Right lobe of liver (tissue), 6 donors: ENCODE results near the gene DHFR2. TPM values are rescaled to one million over a fixed set of nuclear protein-coding genes. Genes with fewer than 3 reads are reported as not detected.
"Not testable (repeated sequence)": the region's sequence is repeated elsewhere in the genome, so short reads cannot be mapped to it uniquely, and the experiment has no call there.

Experiments
- ATAC-seq, 4 donors: fragments of 200-7000 bp; cut with Tn5 transposase; one replicate each; pipeline ENCODE4 v1.9.1; 2020; ENCODE audit warnings: mild to moderate bottlenecking in 4 of 4, moderate library complexity in 4 of 4
- DNase-seq, 3 donors: peaks; one replicate each; pipeline ENCODE4 v3.0.0-alpha.2; 2020
- H3K27ac ChIP-seq, 3 donors: fragments of 200-600 bp; one replicate each; pipeline ENCODE4 v1.8.0; 2022
- H3K27me3 ChIP-seq, 2 donors: fragments of 200-600 bp; one replicate each; pipeline ENCODE4 v1.8.0; 2022
- H3K36me3 ChIP-seq, 4 donors: fragments of 200-600 bp; sonication (generic) in 1 of 4; one replicate each; pipeline versions ENCODE4 v1.5.1 to v1.8.0; 2017 to 2022; ENCODE audit warnings: control low read depth in 1 of 4
- H3K4me1 ChIP-seq, 4 donors: fragments of 200-600 bp; sonication (generic) in 1 of 4; one replicate each; pipeline versions ENCODE4 v1.5.1 to v1.8.0; 2017 to 2022; ENCODE audit warnings: control low read depth in 1 of 4
- H3K4me3 ChIP-seq, 3 donors: fragments of 200-600 bp; one replicate each; pipeline ENCODE4 v1.8.0; 2022
- H3K9me3 ChIP-seq, 4 donors: fragments of 200-600 bp; sonication (generic) in 1 of 4; one replicate each; pipeline versions ENCODE4 v1.5.1 to v1.8.0; 2017 to 2022; ENCODE audit warnings: control low read depth in 1 of 4
- POLR2A ChIP-seq: fragments of 450-650 bp; IDR thresholded peaks from one replicate; pipeline ENCODE4 v1.6.1; 2017; ENCODE audit warnings: antibody characterized with exemption, mild to moderate bottlenecking
- WGBS: methylation state at CpG from one replicate; pipeline ENCODE4 v1.1.6; 2018; ENCODE audit warnings: low coverage, low lambda C conversion rate; ENCODE audit not compliant: insufficient coverage; ENCODE audit errors: missing lambda C conversion rate; 5-methylcytosine and 5-hydroxymethylcytosine counted together
- intact Hi-C, 2 donors: fragments of 100-400 bp; cut with DNase I; formaldehyde crosslinking; loops; one replicate each; pipeline versions ENCODE4 v1.11.2 to v1.14.1; 2022
- total RNA-seq, 6 experiments: library from RNA; depleted of rRNA in 2 of 6; stranded (reverse); fragments of >200 nt in 2 of 6; fragmentation: NEBNext Ultra II Directional in 3 of 6; extraction: Animal tissue kit (Norgen Biotek cat#: 25700) in 3 of 6; gene quantifications; one replicate each; pipeline versions ENCODE4 v1.1.0 to v1.2.4, GENCODE V29; 2016 to 2023
- TF ChIP-seq, protein P1 (sequence below), 4 donors: fragments of 200-600 bp in 3 of 4; fragments of 450-650 bp in 1 of 4; IDR thresholded peaks; one replicate each; pipeline versions ENCODE4 v1.5.1 to v1.8.0; 2016 to 2022; ENCODE audit warnings: antibody characterized with exemption in 4 of 4, mild to moderate bottlenecking in 2 of 4
- donor health status: DM: no; HTN: yes; CAD: no.
- donor health status: DM: no; HTN: no; CAD: no.
- donor health status: DM: no; HTN: no; CAD: no.
- donor health status: DM: no; HTN: yes; CAD: no.
- donor health status: DM: no; HTN: yes; CAD: no.

The DHFR2 gene
- total RNA-seq, 6 experiments from 2014 or later = 3.3 to 5.7 (median 4.1) TPM

DNA sequence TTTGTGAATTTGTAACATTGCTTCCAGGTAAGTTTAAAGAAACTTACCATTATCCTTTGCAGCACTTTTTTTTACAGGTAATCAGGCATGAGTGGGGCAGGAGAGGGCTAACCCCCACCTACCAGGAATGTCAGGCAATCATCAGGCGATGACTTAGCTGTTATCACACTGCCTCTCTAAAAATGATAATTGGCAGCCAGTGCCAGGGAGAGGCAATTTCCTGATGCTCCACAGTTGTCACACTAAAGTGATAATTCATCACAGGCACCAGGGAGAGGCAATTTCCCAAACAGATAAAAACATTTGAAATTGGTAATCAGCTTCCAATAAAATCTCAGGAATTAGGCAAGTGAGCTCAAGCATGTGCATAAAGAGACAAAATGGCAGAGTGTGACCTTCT is 26.4 kb upstream of the DHFR2 start:
- H3K27ac ChIP-seq = no peak overlapping the region
- no peak overlapping the region for H3K4me3 ChIP-seq
- no peak for DNase-seq
- TF ChIP-seq, protein P1, sequence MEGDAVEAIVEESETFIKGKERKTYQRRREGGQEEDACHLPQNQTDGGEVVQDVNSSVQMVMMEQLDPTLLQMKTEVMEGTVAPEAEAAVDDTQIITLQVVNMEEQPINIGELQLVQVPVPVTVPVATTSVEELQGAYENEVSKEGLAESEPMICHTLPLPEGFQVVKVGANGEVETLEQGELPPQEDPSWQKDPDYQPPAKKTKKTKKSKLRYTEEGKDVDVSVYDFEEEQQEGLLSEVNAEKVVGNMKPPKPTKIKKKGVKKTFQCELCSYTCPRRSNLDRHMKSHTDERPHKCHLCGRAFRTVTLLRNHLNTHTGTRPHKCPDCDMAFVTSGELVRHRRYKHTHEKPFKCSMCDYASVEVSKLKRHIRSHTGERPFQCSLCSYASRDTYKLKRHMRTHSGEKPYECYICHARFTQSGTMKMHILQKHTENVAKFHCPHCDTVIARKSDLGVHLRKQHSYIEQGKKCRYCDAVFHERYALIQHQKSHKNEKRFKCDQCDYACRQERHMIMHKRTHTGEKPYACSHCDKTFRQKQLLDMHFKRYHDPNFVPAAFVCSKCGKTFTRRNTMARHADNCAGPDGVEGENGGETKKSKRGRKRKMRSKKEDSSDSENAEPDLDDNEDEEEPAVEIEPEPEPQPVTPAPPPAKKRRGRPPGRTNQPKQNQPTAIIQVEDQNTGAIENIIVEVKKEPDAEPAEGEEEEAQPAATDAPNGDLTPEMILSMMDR (IDR thresholded peaks at IDR 0.05) = no peak
- TF ChIP-seq POLR2A = no peak
- no peaks in the 10 kb centered on the region for H3K36me3 ChIP-seq
- intact Hi-C loops = no loop called here
- 100% methylated on average over 1 of the region's 1 CpG for WGBS
- no peaks in the 10 kb centered on the region for H3K27me3 ChIP-seq
- no peaks in the 10 kb centered on the region for H3K9me3 ChIP-seq
- no peaks in the 10 kb centered on the region for H3K4me1 ChIP-seq
- no peak for ATAC-seq

DNA sequence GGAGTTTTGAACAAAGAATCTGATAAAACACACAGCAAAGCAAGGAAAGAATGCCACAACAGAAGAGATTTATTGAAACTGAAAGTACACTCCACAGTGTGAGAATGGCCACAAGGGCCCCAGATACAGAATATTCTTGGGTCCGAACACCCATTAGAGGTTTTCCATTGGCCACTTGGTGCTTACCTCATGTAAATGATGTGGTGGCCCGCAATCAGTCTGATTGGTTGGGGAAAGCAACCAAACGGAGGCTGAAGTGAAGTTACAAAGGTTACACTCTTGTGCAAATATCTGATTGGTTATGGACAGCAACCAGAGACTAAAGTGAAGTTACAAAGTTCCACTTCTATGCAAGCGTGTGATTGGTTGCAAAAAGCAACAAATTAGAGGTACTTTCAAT is 20.5 kb upstream of the DHFR2 start:
- H3K4me3 ChIP-seq = no peak overlapping the region
- no peaks in the 10 kb centered on the region for H3K4me1 ChIP-seq
- DNase-seq (no peak), ATAC-seq (peak in 2 of 4 donors; percentile 51 to 60)
- intact Hi-C loops = no loop called here
- no peaks in the 10 kb centered on the region for H3K36me3 ChIP-seq
- no peak overlapping the region for H3K27ac ChIP-seq
- no peak for TF ChIP-seq POLR2A
- TF ChIP-seq, protein P1 (IDR thresholded peaks at IDR 0.05) = no peak
- 53% methylated on average over 4 of the region's 4 CpGs for WGBS
- no peaks in the 10 kb centered on the region for H3K27me3 ChIP-seq
- no peaks in the 10 kb centered on the region for H3K9me3 ChIP-seq

DNA sequence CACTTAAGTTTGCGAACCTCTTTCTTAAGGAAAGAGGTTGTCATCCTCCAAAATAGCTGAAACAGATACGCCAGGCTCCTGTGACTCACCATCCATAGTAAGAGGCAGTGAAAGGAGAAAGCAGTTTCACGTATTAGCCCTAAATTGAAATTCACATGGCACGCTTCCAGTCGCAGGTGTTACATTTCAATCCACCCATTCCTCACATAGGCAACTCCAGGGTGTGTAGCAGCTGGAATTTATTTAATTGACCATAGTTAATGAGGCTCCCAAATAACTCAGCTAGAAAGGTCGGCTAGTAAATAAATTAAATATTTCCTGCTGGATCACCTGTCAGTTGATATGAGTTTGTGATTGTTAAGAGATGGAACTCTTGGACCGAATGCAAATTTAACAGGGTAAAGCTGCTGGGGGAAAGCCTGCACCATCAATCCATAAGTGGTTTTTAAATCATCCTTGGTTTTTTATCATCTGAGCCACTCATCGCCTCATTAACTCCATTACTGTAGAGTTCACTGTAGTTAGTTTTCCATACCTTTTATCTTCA is 19.7 kb upstream of the DHFR2 start:
- no peaks in the 10 kb centered on the region for H3K4me1 ChIP-seq
- intact Hi-C loops = no loop called here
- 88% methylated on average over 7 of the region's 8 CpGs for WGBS
- H3K36me3 ChIP-seq = no peaks in the 10 kb centered on the region
- H3K27ac ChIP-seq = no peak overlapping the region
- H3K27me3 ChIP-seq = no peaks in the 10 kb centered on the region
- DNase-seq = no peak
- H3K4me3 ChIP-seq = no peak overlapping the region
- ATAC-seq = no peak
- TF ChIP-seq POLR2A = no peak
- TF ChIP-seq, protein P1 (IDR thresholded peaks at IDR 0.05) = no peak
- H3K9me3 ChIP-seq = no peaks in the 10 kb centered on the region

DNA sequence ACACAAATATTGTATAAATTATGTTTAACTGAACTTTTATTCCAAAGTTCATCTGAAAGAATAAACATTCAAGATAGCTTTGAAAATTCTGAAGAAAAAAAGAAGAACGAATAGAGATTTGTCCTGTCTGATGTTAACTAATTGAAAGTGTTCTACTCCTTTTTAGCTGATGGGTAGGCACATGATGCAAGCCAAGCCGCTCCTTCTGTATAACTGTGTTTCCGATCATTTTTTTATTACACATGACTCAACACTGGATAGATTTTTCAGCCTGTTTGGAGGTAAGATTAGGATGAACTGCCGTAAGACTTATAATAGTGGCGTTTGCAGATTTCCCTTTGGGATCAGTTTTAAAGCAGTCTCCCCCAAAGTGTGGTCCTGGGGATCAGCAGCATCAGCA is 19.2 kb upstream of the DHFR2 start:
- no peaks in the 10 kb centered on the region for H3K9me3 ChIP-seq
- no peaks in the 10 kb centered on the region for H3K36me3 ChIP-seq
- no peak overlapping the region for H3K27ac ChIP-seq
- no peak overlapping the region for H3K4me3 ChIP-seq
- 89% methylated on average over 5 of the region's 5 CpGs for WGBS
- no peak for TF ChIP-seq POLR2A
- TF ChIP-seq, protein P1 (IDR thresholded peaks at IDR 0.05) = no peak
- ATAC-seq = no peak
- no peaks in the 10 kb centered on the region for H3K27me3 ChIP-seq
- DNase-seq = no peak
- intact Hi-C loops = no loop called here
- no peaks in the 10 kb centered on the region for H3K4me1 ChIP-seq

DNA sequence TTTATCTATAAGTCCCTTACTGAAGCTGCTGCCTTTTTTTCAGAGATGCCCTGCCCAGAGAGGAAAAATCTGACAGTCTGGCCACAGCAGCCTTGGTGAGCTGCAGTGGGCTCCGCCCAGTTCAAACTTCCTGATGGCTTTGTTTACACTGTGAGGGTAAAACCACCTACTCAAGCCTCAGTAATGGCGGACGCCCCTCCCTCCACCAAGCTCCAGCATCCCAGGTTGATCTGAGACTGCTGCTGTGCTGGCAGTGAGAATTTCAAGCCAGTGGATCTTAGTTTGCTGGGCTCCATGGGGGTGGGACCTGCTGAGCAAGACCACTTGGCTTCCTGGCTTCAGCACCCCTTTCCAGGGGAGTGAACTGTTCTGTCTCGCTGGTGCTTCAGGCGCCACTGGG is 17.8 kb upstream of the DHFR2 start:
- H3K36me3 ChIP-seq, ATAC-seq: not testable (repeated sequence)
- WGBS = 83% methylated on average over 2 of the region's 5 CpGs

More for the DNA sequence above, 17.8 kb upstream of the DHFR2 start:
- H3K4me3 ChIP-seq, H3K9me3 ChIP-seq, H3K27ac ChIP-seq, H3K27me3 ChIP-seq, DNase-seq, intact Hi-C loops, H3K4me1 ChIP-seq: not testable (repeated sequence)
